NCI-H1436 (cell line): ENCODE measurements around the gene CFAP299.
"Not testable (repeated sequence)": the region's sequence is repeated elsewhere in the genome, so short reads cannot be mapped to it uniquely, and the experiment has no call there.

Experiments
- DNase-seq: peaks from one replicate; lab custom pipeline; 2025; lab: John Stamatoyannopoulos, UW

The CFAP299 gene

GRCh38 chr4:80388284-80388607, 52.7 kb downstream of the CFAP299 start:
- DNase-seq, result no peak

- DNase-seq, result no peak
These were observed 54.6 kb downstream of the CFAP299 start for GRCh38 chr4:80390178-80390577.

- DNase-seq, result no peak
These were observed 57.9 kb downstream of the CFAP299 start for GRCh38 chr4:80393246-80393969.

- no peak for DNase-seq
These were observed 58.4 kb downstream of the CFAP299 start for GRCh38 chr4:80393970-80394250.

DNA sequence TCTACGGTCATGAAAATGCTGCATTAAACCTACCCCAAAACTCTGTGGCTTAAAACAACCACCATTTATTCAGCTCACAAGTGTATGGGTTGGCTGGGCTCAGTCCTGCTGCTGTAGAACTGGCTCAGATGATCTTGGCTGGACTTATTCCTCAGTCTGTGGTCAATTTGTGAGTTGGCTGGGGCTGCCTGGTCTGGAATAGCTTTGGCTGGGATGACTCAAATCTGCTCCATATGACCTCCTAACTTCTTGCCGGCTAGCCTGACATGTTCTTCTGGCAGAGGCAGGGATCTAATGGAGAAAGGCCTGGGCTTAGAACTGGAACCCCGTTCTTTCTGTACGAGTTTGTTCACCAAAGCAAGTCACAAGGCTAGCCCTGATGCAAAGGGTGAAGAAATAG, 71.7 kb downstream of the CFAP299 start:
- no peak for DNase-seq

- DNase-seq, result no peak
These were observed 74.3 kb downstream of the CFAP299 start for GRCh38 chr4:80409809-80410208.

GRCh38 chr4:80412322-80412721, 76.8 kb downstream of the CFAP299 start:
- no peak for DNase-seq

GRCh38 chr4:80413086-80413485, 77.6 kb downstream of the CFAP299 start:
- no peak for DNase-seq

GRCh38 chr4:80417019-80417418, 81.5 kb downstream of the CFAP299 start:
- DNase-seq, result no peak

DNA sequence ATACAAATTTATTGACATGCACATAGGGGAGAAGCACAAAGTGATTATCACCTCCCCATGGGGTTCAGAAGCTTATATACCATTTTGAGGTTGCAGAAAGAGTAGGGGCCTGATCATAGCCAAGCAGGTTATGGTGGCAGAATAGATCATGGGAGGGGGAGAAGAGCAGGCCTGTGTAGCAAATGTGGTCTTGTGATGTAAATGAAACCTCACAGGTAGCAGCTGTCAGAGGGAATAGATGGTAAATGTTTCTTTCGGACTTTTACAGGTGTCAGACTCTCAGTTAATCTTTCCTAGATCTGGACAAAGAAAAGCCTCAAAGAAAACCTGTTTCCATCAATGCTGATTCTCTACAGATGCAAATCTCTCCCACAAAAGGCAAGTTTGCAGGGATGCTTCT, 84.4 kb downstream of the CFAP299 start:
- DNase-seq, result no peak

DNA sequence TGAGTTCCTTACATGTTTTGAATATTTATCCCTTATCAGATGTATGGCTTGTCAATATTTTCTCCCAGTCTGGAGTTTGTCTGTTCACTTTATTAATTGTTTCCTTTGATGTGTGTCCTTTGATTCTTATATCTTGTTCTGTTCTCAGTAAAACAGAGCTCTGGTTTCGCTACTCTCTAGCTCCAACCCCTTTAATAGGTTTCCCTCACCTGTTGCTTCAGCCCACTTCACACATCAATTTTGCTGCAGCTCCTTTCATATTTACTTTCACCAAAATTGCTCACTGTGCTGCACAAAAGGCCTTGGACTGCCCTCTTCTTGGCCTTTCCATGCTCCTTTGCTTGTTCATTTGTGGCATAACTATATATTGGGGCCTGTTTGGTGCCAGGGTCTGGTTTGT, 85.1 kb downstream of the CFAP299 start:
- DNase-seq, result no peak

DNA sequence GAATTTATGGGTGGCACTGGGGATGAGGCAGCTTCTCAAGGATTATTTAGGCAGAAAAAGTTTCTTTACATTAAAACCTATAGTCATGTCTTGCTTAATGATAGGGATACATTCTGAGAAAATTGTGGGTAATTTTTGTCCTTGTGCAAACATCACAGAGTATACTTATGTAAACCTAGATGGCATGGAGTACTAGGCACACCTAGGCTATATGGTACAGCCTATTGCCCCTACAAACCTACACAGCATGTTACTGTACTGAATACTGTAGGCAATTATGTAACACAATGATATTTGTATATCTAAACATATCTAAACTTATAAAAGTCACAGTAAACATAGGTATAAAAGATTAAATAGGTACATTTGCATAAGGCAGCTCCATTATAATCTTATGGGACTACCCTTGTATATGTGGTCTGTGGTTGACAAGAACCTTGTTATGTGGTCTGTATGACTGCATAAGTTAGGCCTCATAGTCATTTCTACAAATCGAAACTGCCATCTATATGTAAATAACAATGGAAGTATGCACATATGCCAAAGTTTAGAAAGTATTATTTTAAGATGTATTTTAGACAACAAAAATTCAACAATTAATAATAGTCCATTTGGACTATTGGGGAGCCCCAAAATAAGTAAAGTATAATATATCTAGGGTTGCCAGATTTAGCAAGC, 87.3 kb downstream of the CFAP299 start:
- DNase-seq, result no peak

DNA sequence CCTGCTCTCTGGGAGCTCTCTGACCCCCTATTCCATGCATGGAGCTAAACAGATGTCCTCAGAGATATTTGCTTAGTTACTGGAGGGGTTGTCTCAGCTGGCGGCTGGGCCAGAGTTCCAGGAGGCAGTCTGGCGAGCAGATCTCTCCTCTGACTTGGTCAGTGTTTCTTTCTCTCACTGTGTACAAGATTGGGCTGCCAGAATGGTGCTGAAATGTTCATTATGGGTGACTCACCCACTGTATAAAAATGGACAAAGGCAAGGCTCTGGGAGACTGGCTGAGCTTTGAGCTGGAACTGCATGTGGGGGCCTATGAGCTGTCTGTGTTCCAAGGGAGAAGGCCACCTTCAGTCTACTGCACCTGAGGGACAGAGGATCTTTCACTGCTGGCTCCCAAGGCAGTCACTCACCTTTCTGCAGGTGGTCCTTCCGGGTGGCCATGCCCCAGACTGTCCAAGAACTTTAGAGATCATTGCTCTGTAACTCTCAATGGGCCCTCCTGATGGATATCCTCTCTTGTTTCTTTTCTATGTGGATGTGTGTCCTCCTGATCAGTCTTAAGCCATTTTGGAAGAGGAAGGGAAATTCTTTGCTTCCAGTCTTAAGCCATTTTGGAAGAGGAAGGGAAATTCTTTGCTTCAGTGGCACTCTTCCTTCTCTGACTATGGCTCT, 88.2 kb downstream of the CFAP299 start:
- DNase-seq, result no peak

GRCh38 chr4:80424225-80424581, 88.7 kb downstream of the CFAP299 start:
- DNase-seq, result no peak

GRCh38 chr4:80425124-80426100, 89.9 kb downstream of the CFAP299 start:
- DNase-seq, result no peak

DNA sequence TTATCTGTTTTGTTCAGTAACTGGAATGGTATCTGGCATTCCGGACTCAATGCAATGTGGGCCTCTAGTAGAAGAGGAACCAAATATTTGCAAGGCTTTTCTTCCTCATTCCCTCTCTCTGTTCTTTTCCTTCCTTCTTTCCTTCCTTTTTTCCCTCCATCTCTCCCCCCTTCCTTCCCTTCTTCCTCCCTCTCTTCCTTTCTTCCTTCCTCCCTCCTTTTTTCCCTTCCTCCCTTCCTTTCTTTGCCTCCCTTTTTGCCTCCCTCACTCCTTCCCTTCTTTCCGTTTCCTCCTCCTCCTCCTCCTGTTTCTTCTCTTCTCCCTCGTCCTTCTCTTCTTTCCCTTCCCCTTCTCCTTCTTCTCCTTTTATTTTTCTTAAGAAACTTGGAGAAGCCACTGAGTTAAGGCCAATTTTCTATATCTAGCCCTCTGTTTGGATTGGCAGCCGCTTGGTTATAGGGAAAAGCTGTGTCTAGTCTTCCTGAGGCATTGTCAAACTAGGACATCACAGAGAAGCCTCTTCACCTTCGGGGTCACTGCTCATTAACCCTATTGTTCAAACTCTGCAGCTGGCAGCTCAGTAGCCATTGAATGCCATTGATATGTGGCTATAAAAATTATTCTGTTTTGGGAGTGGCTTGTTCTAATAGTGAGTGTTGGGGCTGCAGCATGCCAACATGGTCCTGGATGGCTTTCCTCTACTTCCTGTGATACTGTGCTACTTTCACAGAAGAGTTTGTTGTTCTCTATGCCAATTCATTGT, 95.9 kb downstream of the CFAP299 start:
- DNase-seq, result no peak

GRCh38 chr4:80434238-80434637, 98.7 kb downstream of the CFAP299 start:
- no peak for DNase-seq

GRCh38 chr4:80438016-80438415, 102.5 kb downstream of the CFAP299 start:
- DNase-seq, result no peak

DNA sequence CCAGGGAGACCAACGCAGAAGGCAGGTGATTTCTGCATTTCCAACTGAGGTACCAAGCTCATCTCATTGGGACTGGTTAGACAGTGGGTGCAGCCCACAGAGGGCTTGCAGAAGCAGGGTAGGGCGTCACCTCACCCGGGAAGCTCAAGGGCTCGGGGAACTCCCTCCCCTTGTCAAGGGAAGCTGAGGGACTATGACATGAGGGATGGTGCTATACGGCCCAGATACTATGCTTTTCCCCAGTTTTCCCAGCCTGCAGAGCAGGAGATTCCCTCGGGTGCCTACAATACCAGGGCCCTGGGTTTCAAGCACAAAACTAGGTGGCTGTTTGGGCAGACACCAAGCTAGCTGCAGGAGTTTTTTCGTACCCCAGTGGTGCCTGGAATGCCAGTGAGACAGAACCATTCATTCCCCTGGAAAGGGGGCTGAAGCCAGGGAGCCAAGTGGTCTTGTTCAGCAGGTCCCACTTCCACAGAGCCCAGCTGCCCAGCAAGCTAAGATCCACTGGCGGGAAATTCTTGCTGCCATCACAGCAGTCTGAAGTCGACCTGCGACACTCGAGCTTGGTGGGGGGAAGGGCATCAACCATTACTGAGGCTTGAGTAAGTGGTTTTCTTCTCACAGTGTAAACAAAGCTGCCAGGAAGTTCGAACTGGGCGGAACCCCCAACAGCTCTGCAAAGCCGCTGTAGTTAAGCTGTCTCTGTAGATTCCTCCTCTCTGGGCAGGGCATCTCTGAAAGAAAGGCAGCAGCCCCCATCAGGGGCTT, 103.9 kb downstream of the CFAP299 start:
- not testable (repeated sequence) for DNase-seq

GRCh38 chr4:80446248-80446647, 110.7 kb downstream of the CFAP299 start:
- no peak for DNase-seq

DNA sequence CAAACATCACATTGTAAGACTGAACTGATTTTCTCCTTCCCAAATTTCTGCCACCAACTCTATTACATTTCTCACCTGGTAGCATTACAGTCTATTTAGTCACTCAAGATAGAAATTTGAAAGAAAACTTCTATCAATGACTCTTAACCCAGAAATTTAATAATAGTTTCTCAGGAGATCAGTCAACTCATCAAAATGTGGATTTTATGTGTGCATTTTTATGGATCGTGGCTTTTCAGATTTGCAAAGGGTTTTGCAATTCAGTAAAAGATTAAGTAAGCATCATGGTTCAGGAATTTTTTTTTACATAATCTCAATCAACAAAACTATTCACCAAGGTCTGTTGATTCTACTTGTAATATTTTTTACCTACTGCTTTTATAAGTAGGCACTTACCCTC, 111.1 kb downstream of the CFAP299 start:
- no peak for DNase-seq
